Left renal pelvis (tissue), 4 donors: Measurements from ENCODE around the gene RSPH6A. TPM values are rescaled to one million over a fixed set of nuclear protein-coding genes. Genes with fewer than 3 reads are reported as not detected.
A peak's percentile ranks its signal among the peaks of the same experiment; 100 is the strongest.

Source experiments
- DNase-seq, 4 donors: peaks; one replicate each; pipeline ENCODE4 v3.0.0-alpha.2; 2013; ENCODE audit warnings: low read depth in 4 of 4, low spot score in 3 of 4
- polyA plus RNA-seq, 4 donors: library from polyadenylated mRNA; unstranded; fragments of 120-200 nt; gene quantifications; one replicate each; pipeline ENCODE4 v1.2.1, GENCODE V29; 2013; ENCODE audit not compliant: insufficient read length in 4 of 4

RSPH6A gene
- polyA plus RNA-seq, 4 donors = not detected

GRCh38 chr19:45782162-45782691 is 32.9 kb downstream of the RSPH6A start, which contains the start of gene DMPK:
DMPK (minus strand) TSS chr19:45782490; CDS start chr19:45782352, 138 bp downstream.
- DNase-seq = no peak

- no peak for DNase-seq
Measured at GRCh38 chr19:45781214-45782161, 33.6 kb downstream of the RSPH6A start.

DNA sequence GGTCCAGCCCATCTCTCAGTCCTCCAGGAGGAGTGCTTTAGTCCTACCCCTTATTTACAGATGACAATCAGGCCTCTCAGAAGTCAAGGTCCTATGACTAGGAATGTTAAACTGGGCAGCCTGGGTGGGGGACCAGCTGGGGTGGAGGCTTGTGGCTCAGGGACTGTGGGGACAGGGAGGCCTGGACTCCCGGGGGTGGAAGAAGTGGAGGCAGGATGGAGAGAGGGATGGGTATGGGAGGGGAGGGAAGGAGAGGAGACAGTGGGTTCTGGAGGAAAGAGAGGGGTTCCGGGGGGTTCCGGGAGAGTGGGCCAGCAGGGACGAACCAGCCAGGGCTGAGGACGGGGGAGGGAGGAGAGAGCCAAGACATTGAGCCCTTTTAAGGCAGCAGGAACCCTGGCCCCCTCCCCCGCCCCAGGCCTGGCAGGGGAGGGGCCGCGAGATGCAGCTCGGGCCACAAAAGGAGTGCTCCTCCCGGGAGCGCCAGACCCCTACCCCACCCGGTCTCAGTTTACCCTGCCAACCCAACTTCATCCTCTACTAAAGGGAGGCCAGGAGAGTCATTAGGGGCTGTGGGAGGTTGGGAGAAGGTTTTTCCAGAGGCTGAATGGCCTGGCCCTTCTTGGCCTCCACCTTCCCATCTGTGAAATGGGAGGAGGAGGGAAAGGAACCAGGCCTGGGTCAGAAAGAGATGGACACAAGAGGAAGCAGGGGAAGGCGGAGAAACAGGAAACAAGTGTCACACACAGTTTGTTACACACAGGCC is 34.5 kb downstream of the RSPH6A start:
- no peak for DNase-seq

DNA sequence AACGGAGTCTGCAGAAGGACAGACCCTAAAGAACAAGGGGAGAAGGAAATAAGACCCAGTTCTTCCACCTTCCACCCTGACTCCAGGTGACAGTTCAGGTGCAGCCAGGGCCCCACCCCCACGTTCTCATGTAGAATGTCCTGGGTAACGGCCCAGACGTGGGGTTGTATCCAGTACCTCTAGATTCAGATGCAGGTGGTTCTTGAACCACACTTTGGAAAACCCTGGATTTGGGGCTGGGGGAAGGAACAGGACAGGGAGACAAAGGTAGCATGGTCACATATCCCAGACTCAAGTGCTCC is 35.0 kb downstream of the RSPH6A start:
- no peak for DNase-seq

GRCh38 chr19:45779231-45780145 is 35.6 kb downstream of the RSPH6A start:
- peak in 1 of 4 donors; percentile 58 for DNase-seq

DNA sequence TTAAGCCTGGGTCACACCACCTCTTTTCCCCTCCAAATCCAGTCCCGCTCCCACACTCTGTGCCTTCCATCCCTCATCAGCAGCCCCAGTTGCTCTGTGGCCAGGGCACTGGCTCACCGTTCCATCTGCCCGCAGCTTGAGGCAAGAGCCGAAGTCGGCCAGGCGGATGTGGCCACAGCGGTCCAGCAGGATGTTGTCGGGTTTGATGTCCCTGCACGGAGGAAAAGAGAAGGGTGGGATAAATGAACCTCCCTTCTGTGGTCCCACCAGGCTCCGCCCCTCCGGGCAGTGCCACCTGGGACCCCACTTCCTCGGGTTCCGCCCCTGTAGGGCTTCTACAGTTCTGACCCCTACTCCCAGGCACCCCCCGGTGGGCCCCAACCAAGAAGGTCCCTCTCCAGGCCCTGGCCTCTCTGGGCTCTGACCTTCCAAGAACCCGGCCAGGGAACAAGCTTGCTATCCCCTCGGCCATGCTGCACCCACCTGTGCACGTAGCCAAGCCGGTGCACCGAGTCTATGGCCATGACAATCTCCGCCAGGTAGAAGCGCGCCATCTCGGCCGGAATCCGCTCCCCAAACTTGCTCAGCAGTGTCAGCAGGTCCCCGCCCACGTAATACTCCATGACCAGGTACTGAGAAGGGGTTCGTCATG is 37.0 kb downstream of the RSPH6A start:
- no peak for DNase-seq

DNA sequence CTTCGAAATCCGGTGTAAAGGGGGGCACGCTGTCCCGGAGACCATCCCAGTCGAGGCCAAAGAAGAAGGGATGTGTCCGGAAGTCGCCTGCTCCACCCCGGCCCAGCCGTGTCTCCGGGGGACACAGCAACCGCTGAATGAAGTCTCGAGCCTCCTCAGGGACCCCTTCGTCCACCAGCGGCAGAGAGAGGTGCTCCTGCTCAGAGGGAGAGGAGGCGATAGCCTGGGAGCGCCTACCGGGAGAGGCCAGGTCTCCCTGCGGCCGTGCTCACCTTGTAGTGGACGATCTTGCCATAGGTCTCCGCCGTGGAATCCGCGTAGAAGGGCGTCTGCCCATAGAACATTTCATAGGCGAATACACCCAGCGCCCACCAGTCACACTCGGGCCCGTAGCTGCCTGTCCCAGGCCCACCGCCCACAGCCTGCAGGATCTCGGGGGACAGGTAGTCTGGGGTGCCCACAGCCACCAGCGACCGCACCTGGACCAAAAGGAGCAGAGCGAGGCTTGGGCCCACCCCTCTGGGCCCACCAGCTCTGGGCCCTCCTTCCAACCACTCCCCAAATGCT is 37.6 kb downstream of the RSPH6A start:
- no peak for DNase-seq

GRCh38 chr19:45774765-45775164 is 40.3 kb downstream of the RSPH6A start:
- DNase-seq = no peak

DNA sequence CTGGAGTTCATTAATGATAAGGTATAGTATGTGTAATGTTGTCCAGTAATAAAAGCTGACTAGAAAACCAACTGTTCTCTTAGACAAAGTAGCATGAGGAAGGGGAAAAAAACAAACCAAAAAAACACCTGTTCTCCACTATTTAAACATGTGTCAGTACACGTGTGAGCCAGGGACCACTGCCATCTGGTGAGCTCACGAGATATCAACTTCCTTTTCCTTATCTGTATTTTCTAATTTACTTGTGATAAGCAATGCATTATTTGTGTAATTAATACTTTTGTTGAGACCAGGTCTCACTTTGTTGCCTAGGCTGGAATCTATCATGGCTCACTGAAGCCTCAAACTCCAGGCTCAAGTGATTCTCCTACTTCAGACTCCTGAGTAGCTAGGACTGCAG is 41.7 kb downstream of the RSPH6A start:
- no peak for DNase-seq

DNA sequence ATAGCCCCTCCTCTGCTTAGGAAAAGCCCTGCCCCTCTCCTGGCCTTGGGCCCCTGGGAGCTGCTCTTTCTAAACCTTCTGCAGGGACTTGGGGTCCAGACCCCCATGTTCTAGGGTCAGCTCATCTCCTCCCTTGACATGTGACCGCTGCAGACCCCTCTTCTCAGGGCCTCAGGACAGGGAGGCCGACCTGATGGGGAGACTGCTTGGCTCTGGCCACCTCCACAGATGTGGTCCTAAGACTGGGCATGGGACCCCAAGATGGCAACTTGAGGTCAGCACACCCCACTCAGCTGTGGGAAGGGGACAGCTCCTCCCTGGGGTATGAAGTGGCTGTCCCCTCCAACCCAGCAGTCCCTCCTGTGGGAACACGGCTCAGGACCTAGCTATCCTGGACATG is 42.2 kb downstream of the RSPH6A start:
- DNase-seq = no peak

DNA sequence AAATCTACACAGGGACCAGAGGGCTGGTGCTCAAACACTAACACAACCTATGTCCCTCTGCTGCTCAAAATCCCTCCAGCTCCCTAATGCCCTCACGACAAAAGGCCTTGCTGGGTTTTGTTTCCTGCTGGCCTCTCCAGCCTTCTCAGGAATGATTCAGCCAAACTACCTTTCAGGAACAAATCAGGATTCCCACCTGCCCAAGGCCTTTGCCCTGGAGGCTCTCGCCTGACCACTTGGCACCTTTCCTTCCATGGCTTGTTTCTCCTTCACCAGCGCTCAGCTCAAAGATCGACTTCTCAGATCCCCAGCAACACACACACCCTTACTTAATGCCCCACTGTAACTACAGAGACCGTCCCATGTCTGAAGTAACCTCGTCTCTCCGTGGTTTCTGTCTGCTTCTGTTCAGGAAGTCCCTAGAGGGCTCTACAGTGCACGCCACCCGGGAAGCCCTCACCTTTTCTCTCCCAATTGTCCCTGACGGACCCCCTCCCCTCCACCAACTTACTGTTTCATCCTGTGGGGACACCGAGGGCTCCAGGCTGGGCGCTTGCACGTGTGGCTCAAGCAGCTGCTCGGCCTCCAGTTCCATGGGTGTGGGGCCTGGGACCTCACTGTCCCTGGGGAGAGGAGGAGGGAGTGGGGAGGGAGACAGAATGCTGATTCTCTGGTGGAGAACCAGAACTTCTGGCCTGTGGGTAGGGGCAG is 42.8 kb downstream of the RSPH6A start:
- DNase-seq = no peak

DNA sequence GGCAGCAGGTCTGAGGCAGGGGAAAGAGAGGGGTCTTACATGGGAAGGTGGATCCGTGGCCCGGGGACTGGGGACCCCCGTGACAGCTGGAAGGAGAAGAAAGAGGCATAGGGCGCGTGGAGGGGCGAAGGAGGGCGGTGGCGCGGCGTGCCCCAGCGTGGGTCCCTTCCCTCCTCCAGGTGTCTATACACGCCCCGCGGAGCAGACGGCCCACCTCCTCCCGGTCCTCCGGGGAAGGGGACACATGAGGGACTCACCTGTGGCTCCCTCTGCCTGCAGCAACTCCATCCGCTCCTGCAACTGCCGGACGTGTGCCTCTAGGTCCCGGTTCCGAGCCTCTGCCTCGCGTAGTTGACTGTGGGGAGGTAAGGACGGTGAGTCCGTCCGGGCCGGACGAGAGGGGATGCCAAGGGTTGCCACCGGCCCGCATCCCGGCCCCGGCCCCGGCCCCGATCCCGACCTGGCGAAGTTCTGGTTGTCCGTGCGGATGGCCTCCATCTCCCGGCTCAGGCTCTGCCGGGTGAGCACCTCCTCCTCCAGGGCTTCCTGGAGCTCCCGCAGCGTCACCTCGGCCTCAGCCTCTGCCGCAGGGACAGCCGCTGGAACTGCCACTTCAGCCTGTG is 43.7 kb downstream of the RSPH6A start:
- no peak for DNase-seq

- DNase-seq = peak; percentile 90 to 94 (median 93)
Measured at GRCh38 chr19:45770192-45771101, 44.7 kb downstream of the RSPH6A start.

DNA sequence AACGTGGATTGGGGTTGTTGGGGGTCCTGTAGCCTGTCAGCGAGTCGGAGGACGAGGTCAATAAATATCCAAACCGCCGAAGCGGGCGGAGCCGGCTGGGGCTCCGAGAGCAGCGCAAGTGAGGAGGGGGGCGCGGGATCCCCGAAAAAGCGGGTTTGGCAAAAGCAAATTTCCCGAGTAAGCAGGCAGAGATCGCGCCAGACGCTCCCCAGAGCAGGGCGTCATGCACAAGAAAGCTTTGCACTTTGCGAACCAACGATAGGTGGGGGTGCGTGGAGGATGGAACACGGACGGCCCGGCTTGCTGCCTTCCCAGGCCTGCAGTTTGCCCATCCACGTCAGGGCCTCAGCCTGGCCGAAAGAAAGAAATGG is 45.3 kb downstream of the RSPH6A start:
- DNase-seq = no peak

- peak; percentile 94 to 97 (median 96) for DNase-seq
Measured at GRCh38 chr19:45768984-45769782, 45.9 kb downstream of the RSPH6A start, which contains the start of gene SIX5. SIX5 (minus strand) TSS chr19:45769252; CDS start chr19:45768844, 408 bp downstream.

- no peak for DNase-seq
Measured at GRCh38 chr19:45768655-45768983, 46.5 kb downstream of the RSPH6A start.
